Breast epithelium (tissue), 4 donors: ENCODE results near the gene MIER2. TPM values are rescaled to one million over a fixed set of nuclear protein-coding genes. Genes with fewer than 3 reads are reported as not detected.
"Not testable (repeated sequence)": the region's sequence is repeated elsewhere in the genome, so short reads cannot be mapped to it uniquely, and the experiment has no call there.

Experiments
- DNase-seq, 2 donors: peaks; one replicate each; pipeline ENCODE4 v3.0.0-alpha.2; 2019; ENCODE audit warnings: low spot score in 2 of 2
- H3K27ac ChIP-seq, 2 donors: fragments of 200-600 bp; sonication (generic) in 1 of 2; one replicate each; pipeline ENCODE4 v1.5.1; 2016 to 2019; ENCODE audit warnings: mild to moderate bottlenecking in 1 of 2
- H3K27me3 ChIP-seq, 2 donors: fragments of 200-600 bp; sonication (generic) in 1 of 2; one replicate each; pipeline versions ENCODE4 v1.5.1 to v1.6.0; 2017 to 2019; ENCODE audit warnings: control low read depth in 1 of 2, mild to moderate bottlenecking in 1 of 2
- H3K36me3 ChIP-seq: fragments of 200-600 bp; one replicate; pipeline ENCODE4 v1.5.1; 2019
- H3K4me1 ChIP-seq, 2 donors: fragments of 200-600 bp; sonication (generic); one replicate each; pipeline ENCODE4 v1.5.1; 2016 to 2019; ENCODE audit warnings: control low read depth in 1 of 2
- H3K4me3 ChIP-seq, 3 donors: fragments of 200-600 bp; sonication (generic); 1 replicate in 2 of 3; 2 replicates in 1 of 3; pipeline ENCODE4 v1.5.1; 2016 to 2019; ENCODE audit warnings: mild to moderate bottlenecking in 3 of 3, moderate library complexity in 2 of 3
- H3K9me3 ChIP-seq, 2 donors: fragments of 200-600 bp; sonication (generic) in 1 of 2; one replicate each; pipeline ENCODE4 v1.5.1; 2016 to 2019; ENCODE audit warnings: control low read depth in 1 of 2
- POLR2A ChIP-seq: fragments of 450-650 bp; IDR thresholded peaks from one replicate; pipeline ENCODE4 v1.6.1; 2016; ENCODE audit warnings: antibody characterized with exemption, mild to moderate bottlenecking, moderate library complexity
- POLR2AphosphoS5 ChIP-seq, 3 donors: sonication (generic); formaldehyde crosslinking; IDR thresholded peaks; one replicate each; pipeline ENCODE4 v1.6.1; 2017; ENCODE audit warnings: antibody characterized with exemption in 3 of 3
- intact Hi-C: fragments of 100-400 bp; cut with DNase I; formaldehyde crosslinking; loops from one replicate; pipeline ENCODE4 v1.15.1; 2023; ENCODE audit warnings: low total_unique reads
- total RNA-seq, 3 donors: library from RNA; depleted of rRNA; stranded (reverse); fragments of >200 nt; gene quantifications; one replicate each; pipeline ENCODE4 v1.1.0, GENCODE V29; 2016
- TF ChIP-seq, protein P1 (sequence below), 3 donors: fragments of 450-650 bp; IDR thresholded peaks; one replicate each; pipeline ENCODE4 v1.5.1; 2016 to 2017; ENCODE audit warnings: antibody characterized with exemption in 3 of 3, mild to moderate bottlenecking in 3 of 3, moderate library complexity in 3 of 3

Gene MIER2
- total RNA-seq, 3 donors from 2014 or later, result 5.4 to 17.0 (median 12.8) TPM

GRCh38 chr19:271856-272255, 72.7 kb downstream of the MIER2 start:
- no peak for DNase-seq
- Histone ChIP-seq H3K27ac (no peak overlapping the region), H3K4me3 (no peak overlapping the region), H3K27me3 (no peaks in the 10 kb centered on the region), H3K9me3 (no peaks in the 10 kb centered on the region), H3K4me1 (no peaks in the 10 kb centered on the region), H3K36me3 (no peaks in the 10 kb centered on the region)
- intact Hi-C loops, result no loop called here
- TF ChIP-seq, protein P1, sequence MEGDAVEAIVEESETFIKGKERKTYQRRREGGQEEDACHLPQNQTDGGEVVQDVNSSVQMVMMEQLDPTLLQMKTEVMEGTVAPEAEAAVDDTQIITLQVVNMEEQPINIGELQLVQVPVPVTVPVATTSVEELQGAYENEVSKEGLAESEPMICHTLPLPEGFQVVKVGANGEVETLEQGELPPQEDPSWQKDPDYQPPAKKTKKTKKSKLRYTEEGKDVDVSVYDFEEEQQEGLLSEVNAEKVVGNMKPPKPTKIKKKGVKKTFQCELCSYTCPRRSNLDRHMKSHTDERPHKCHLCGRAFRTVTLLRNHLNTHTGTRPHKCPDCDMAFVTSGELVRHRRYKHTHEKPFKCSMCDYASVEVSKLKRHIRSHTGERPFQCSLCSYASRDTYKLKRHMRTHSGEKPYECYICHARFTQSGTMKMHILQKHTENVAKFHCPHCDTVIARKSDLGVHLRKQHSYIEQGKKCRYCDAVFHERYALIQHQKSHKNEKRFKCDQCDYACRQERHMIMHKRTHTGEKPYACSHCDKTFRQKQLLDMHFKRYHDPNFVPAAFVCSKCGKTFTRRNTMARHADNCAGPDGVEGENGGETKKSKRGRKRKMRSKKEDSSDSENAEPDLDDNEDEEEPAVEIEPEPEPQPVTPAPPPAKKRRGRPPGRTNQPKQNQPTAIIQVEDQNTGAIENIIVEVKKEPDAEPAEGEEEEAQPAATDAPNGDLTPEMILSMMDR (IDR thresholded peaks at IDR 0.05), result no peak
- TF ChIP-seq POLR2AphosphoS5 (IDR thresholded peaks at IDR 0.05) (no peak), POLR2A (no peak)

DNA sequence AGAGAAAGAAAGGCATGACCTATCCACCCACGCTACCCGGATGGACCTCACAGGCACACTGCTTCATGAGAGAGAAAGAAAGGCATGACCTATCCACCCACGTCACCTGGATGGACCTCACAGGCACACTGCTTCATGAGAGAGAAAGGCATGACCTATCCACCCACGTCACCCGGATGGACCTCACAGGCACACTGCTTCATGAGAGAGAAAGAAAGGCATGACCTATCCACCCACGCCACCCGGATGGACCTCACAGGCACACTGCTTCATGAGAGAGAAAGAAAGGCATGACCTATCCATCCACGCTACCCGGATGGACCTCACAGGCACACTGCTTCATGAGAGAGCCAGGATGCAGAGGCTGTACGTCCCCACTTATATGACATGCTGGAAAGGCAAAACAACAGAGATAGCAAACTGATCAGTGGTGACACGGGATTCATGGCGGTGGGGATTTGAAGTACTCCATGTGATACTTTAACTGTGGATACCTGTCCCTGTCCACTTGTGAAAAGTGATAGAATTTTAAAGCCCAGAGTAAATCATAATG, 73.8 kb downstream of the MIER2 start:
- H3K4me1 ChIP-seq, intact Hi-C loops, H3K4me3 ChIP-seq, DNase-seq, H3K27me3 ChIP-seq, H3K9me3 ChIP-seq, H3K36me3 ChIP-seq, H3K27ac ChIP-seq: not testable (repeated sequence)

DNA sequence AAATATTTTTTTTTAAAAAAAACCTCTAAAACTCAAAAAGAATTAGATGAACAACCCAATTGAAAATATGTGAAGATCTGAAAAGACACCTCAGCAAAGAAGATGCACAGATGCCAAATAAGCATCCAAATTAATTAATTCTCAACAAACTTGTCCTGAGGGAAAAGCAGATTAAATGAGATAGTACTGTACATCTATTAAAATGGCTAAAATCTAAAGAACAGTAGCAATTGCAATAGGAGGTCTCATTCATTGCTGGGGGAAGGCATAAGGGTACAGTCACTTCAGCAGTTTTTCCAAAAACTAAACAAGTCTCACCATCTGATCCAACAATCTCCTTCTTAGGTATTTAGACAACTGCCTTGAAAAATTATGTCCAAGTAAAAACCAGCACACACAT, 75.4 kb downstream of the MIER2 start:
- H3K27ac ChIP-seq, result no peak overlapping the region
- H3K4me3 ChIP-seq, result no peak overlapping the region
- no peak for TF ChIP-seq POLR2A
- TF ChIP-seq POLR2AphosphoS5 (IDR thresholded peaks at IDR 0.05), result no peak
- TF ChIP-seq, protein P1 (IDR thresholded peaks at IDR 0.05), result no peak
- intact Hi-C loops, result no loop called here
- no peak for DNase-seq
- H3K36me3 ChIP-seq, result no peaks in the 10 kb centered on the region
- H3K4me1 ChIP-seq, result no peaks in the 10 kb centered on the region
- no peaks in the 10 kb centered on the region for H3K27me3 ChIP-seq
- no peaks in the 10 kb centered on the region for H3K9me3 ChIP-seq

GRCh38 chr19:262125-262524, 82.5 kb downstream of the MIER2 start:
- Histone ChIP-seq H3K27ac (no peak overlapping the region), H3K9me3 (no peaks in the 10 kb centered on the region), H3K36me3 (no peaks in the 10 kb centered on the region), H3K27me3 (no peaks in the 10 kb centered on the region), H3K4me1 (no peaks in the 10 kb centered on the region), H3K4me3 (no peak overlapping the region)
- DNase-seq, result no peak
- TF ChIP-seq POLR2A (no peak), POLR2AphosphoS5 (IDR thresholded peaks at IDR 0.05) (no peak)
- TF ChIP-seq, protein P1 (IDR thresholded peaks at IDR 0.05), result no peak
- intact Hi-C loops, result no loop called here

DNA sequence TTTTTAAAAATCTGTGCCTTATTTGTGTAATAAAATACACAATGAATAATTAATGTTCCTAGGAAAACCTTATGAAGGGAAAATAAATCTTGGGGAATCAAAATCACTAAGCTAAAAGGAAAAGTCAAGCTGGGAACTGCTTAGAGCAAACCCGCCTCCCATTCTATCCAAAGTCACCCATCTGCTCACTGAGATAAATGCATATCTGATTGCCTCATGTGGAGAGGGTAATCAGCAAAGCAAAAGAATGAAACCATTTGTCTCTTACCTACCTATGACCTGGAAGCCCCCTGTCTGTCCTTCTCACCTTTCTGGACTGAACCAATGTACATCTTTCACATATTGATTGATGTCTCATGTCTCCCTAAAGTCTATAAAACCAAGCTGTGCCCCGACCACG, 87.8 kb downstream of the MIER2 start:
- intact Hi-C loops, H3K4me1 ChIP-seq, H3K27ac ChIP-seq, H3K4me3 ChIP-seq, H3K27me3 ChIP-seq, H3K9me3 ChIP-seq, DNase-seq, H3K36me3 ChIP-seq: not testable (repeated sequence)

Other genes starting within 250 kb of the MIER2 start
- not detected for gene OR4F17, start 237.7 kb downstream of the MIER2 start, total RNA-seq
- 100 to 1,000 TPM in 2 of 3 donors, under 1 TPM in 1; 0.48 to 166 (median 120) TPM for gene PLPP2, start 53.4 kb downstream of the MIER2 start, total RNA-seq
- gene C2CD4C, start 64.4 kb upstream of the MIER2 start, total RNA-seq, result 1 to 10 TPM in 1 of 3 donors, under 1 TPM in 2; 0.29 to 2.6 (median 0.80) TPM
- gene SHC2, start 116.2 kb upstream of the MIER2 start, total RNA-seq, result 10 to 100 TPM in 2 of 3 donors, 1 to 10 TPM in 1; 8.3 to 40.6 (median 21.8) TPM
- gene MADCAM1, start 151.7 kb upstream of the MIER2 start, total RNA-seq, result under 1 TPM in 1 of 3 donors, not detected in 2; 0.66 TPM
- gene TPGS1, start 162.7 kb upstream of the MIER2 start, total RNA-seq, result 10 to 100 TPM; 77.7 to 98.9 (median 77.7) TPM
- gene CDC34, start 187.0 kb upstream of the MIER2 start, total RNA-seq, result 10 to 100 TPM; 44.6 to 69.5 (median 49.3) TPM
- 1 to 10 TPM in 1 of 3 donors, under 1 TPM in 1, not detected in 1; 0.33 to 1.1 TPM for gene GZMM, start 199.3 kb upstream of the MIER2 start, total RNA-seq
- 100 to 1,000 TPM; 270 to 515 (median 282) TPM for gene BSG, start 227.8 kb upstream of the MIER2 start, total RNA-seq
- gene HCN2, start 245.1 kb upstream of the MIER2 start, total RNA-seq, result under 1 TPM in 2 of 3 donors, not detected in 1; under 0.01 to 0.44 TPM